Skeletal muscle satellite cell (primary cell): ENCODE results near the gene SMAD3.
A peak's percentile ranks its signal among the peaks of the same experiment; 100 is the strongest.
"Not testable (repeated sequence)": the region's sequence is repeated elsewhere in the genome, so short reads cannot be mapped to it uniquely, and the experiment has no call there.

Experiments used
- H3K27me3 ChIP-seq: 2 replicates; pipeline ENCODE4 v1.7.0; 2013; ENCODE audit warnings: low read length; ENCODE audit not compliant: control insufficient read depth, insufficient read depth
- H3K36me3 ChIP-seq: 2 replicates; pipeline ENCODE4 v1.7.0; 2013; ENCODE audit warnings: mild to moderate bottlenecking, control low read depth, low read length; ENCODE audit not compliant: insufficient read depth
- H3K4me1 ChIP-seq: 2 replicates; pipeline ENCODE4 v1.7.0; 2013; ENCODE audit warnings: low read length; ENCODE audit not compliant: control insufficient read depth, insufficient read depth
- H3K4me2 ChIP-seq: 2 replicates; pipeline ENCODE4 v1.7.0; 2013; ENCODE audit warnings: mild to moderate bottlenecking, low read length
- H3K4me3 ChIP-seq: 2 replicates; pipeline ENCODE4 v1.7.0; 2013; ENCODE audit warnings: low read length
- H3K9ac ChIP-seq: 2 replicates; pipeline ENCODE4 v1.7.0; 2013; ENCODE audit warnings: mild to moderate bottlenecking, low read depth, low read length, moderate library complexity
- H3K9me3 ChIP-seq: replicated peaks from 2 replicates; pipeline ENCODE4 v1.7.0; 2013; ENCODE audit warnings: mild to moderate bottlenecking, control low read depth, low read length

The SMAD3 gene

DNA sequence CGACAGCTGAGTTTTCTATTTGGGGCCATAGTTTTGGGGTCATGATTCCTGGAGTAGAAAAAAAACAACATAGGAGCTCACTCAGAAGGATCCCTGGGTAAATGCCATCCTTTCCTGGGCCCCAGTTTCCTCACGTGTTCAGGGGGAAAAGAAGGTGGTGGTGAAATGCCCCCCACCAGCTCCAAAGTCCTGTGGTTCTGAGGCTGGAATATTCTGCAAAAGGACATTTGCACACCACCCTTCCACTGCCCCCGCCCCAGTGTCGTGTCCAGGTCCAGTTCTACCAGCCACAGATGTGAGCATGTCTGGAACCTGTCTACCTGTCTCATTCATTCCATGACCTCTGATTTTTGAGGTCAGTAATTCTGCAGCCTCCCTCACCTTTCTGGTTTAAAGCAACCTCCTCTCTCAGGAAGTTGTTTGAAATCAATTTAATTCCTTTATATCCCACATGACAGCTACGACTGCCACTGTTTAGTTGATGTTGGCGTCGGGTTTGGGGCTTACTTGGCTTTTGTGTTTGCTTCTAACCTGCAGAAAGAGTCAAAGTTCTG lies 82.1 kb downstream of the SMAD3 start:
- peaks cover 88% of the 10 kb centered on the region for H3K4me1 ChIP-seq
- peak overlapping the region; percentile 58 for H3K4me2 ChIP-seq
- H3K9me3 ChIP-seq: no peaks in the 10 kb centered on the region
- peak overlapping the region; percentile 32 for H3K4me3 ChIP-seq
- H3K9ac ChIP-seq: peak overlapping the region; percentile 90
- H3K36me3 ChIP-seq: no peaks in the 10 kb centered on the region
- H3K27me3 ChIP-seq: no peaks in the 10 kb centered on the region

- peak overlapping the region; percentile 90 for H3K9ac ChIP-seq
- peaks cover 85% of the 10 kb centered on the region for H3K4me1 ChIP-seq
- H3K4me3 ChIP-seq: peak overlapping the region; percentile 32
- no peaks in the 10 kb centered on the region for H3K9me3 ChIP-seq
- H3K36me3 ChIP-seq: no peaks in the 10 kb centered on the region
- no peaks in the 10 kb centered on the region for H3K27me3 ChIP-seq
- H3K4me2 ChIP-seq: peak overlapping the region; percentile 58
These were observed 82.8 kb downstream of the SMAD3 start for GRCh38 chr15:67148196-67148701.

DNA sequence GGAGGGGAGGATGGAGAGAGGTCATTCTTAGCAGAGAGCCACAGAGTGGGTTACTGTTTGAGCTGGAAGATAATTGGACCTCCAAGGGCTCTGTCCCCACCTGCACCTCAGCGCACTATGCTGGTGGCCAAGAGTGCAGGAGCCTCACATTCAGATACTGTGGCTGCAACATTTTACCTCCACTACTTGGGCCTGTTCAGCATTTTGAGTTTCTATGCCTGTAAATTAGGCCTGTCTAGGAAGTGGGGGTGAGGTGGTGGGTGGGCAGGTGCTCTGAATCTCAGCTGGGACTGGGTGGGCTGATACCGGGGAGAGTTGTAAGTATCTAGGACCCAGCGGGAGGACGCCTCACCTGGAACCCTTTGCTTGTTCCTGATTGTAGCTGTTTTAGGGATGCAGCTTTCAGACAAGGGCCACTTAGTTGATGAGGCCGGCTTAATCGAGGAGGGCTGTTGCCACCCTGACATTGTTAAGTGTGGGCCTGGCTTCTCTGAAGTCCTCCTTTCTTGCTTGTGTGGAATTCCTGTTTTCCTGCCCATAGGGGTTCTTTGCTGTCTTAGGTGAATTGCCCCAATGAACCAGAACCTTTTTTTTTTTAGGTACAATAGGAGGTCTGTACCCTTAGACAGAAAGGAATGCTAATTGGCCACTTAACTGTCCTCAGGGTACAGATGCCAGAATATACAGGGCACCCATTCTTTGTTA lies 83.8 kb downstream of the SMAD3 start:
- Histone ChIP-seq H3K4me2 (peak overlapping the region; percentile 55), H3K9ac (peak overlapping the region; percentile 78), H3K36me3 (peaks cover 7% of the 10 kb centered on the region), H3K27me3 (no peaks in the 10 kb centered on the region), H3K9me3 (no peaks in the 10 kb centered on the region), H3K4me3 (peak overlapping the region; percentile 9), H3K4me1 (peaks cover 76% of the 10 kb centered on the region)

GRCh38 chr15:67149773-67150022 lies 84.3 kb downstream of the SMAD3 start:
- Histone ChIP-seq H3K9me3 (no peaks in the 10 kb centered on the region), H3K9ac (peak overlapping the region; percentile 78), H3K4me3 (peak overlapping the region; percentile 6)

DNA sequence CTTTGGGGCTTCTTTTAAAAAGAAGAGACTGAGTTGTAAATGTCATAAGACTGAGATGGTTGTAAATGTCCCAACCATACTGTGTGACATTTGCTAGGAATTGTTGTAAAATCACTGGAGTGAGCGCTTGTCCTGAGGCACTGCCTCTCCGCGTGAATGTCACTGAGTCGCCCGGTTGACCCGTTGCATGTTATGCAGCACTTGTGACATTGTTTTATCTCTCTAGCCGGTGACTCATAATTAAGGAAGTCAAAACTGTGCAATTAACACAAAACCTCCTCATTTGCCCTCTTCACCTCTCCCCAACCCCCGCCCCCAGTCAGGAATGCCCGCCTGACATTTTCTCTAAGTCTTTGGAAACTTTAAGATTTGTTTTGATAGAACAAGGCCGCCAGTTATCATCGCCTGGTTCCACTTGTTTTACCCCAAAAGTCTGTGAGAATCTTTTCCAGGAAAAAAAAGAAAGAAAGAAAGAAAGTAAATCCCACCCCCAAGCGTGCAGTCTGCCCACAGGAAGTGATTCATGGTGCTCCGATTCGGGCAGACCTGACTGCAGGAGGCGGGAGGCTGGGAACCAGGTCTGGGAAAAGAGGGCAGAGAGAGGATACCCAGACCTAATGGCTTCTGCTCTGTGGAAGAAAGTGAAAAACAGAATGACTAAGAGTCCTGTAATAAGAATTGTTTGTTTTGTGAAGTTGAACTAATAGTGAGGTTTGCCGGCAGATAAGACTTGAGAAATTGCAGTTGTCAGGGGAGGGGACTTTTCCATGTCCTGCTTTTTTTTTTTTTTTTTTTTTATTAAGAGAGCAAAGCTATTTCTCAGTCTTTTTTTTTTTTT lies 84.8 kb downstream of the SMAD3 start:
- Histone ChIP-seq H3K27me3 (no peaks in the 10 kb centered on the region), H3K9me3 (no peaks in the 10 kb centered on the region), H3K4me3 (peak overlapping the region; percentile 6), H3K4me2 (peak overlapping the region; percentile 52), H3K9ac (peak overlapping the region; percentile 78), H3K36me3 (peaks cover 15% of the 10 kb centered on the region), H3K4me1 (peaks cover 65% of the 10 kb centered on the region)

More at GRCh38 chr15:67149773-67150022, 84.3 kb downstream of the SMAD3 start:
- Histone ChIP-seq H3K4me2 (peak overlapping the region; percentile 52), H3K36me3 (peaks cover 10% of the 10 kb centered on the region), H3K27me3 (no peaks in the 10 kb centered on the region), H3K4me1 (peaks cover 71% of the 10 kb centered on the region)

DNA sequence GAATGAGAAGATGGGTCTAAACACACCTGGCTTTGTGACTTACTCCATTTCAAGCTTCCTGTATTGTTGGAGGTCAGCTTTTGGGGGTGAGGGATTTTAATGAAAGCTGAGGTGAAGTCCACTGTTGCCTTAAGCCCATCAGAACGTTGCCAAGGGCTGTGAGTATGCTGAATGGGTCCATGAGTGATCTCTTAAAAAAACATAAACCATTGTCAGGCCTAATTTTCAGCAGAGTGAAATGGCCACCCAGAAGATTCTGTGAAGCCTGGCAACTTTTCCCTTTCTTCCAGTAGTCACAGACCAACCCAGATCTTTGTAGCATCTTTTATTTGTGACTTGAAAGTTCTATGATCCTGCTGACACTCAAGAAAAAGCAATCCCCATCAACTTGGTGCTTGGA lies 87.0 kb downstream of the SMAD3 start:
- Histone ChIP-seq H3K27me3 (no peaks in the 10 kb centered on the region), H3K4me3 (no peak overlapping the region), H3K9ac (no peak overlapping the region), H3K36me3 (peaks cover 29% of the 10 kb centered on the region), H3K4me2 (no peak overlapping the region), H3K9me3 (no peaks in the 10 kb centered on the region), H3K4me1 (peaks cover 43% of the 10 kb centered on the region)

GRCh38 chr15:67153044-67153443 lies 87.6 kb downstream of the SMAD3 start:
- not testable (repeated sequence) for H3K9me3 ChIP-seq, H3K4me3 ChIP-seq, H3K9ac ChIP-seq, H3K4me2 ChIP-seq, H3K27me3 ChIP-seq
- H3K36me3 ChIP-seq: peaks cover 31% of the 10 kb centered on the region
- H3K4me1 ChIP-seq: peaks cover 37% of the 10 kb centered on the region

DNA sequence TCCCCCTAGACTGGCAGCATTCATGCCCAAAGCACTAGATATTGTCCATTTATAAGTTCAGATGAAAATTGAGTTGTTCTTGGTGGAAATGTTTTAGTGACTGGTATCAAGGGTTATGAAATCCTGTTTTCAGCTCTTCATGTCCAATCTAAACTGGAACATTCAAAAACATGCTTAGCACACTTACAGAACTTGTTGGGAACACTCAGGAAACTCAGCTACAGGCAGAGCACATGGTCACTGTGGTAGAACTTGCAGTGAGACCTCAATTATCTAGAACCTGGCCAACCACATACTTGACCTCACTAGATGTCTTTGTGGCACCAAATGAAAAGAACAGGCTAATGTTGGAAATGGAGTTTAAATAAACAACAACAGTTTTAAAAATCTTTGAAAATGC lies 88.8 kb downstream of the SMAD3 start:
- Histone ChIP-seq H3K4me2 (no peak overlapping the region), H3K9ac (no peak overlapping the region), H3K27me3 (no peaks in the 10 kb centered on the region), H3K9me3 (no peaks in the 10 kb centered on the region), H3K4me1 (peaks cover 26% of the 10 kb centered on the region), H3K36me3 (peaks cover 31% of the 10 kb centered on the region), H3K4me3 (no peak overlapping the region)

- H3K9me3 ChIP-seq: no peaks in the 10 kb centered on the region
- peaks cover 11% of the 10 kb centered on the region for H3K4me1 ChIP-seq
- no peak overlapping the region for H3K9ac ChIP-seq
- H3K4me3 ChIP-seq: no peak overlapping the region
- no peaks in the 10 kb centered on the region for H3K27me3 ChIP-seq
- H3K36me3 ChIP-seq: peaks cover 31% of the 10 kb centered on the region
- H3K4me2 ChIP-seq: no peak overlapping the region
These were observed 91.0 kb downstream of the SMAD3 start for GRCh38 chr15:67156426-67156825.

DNA sequence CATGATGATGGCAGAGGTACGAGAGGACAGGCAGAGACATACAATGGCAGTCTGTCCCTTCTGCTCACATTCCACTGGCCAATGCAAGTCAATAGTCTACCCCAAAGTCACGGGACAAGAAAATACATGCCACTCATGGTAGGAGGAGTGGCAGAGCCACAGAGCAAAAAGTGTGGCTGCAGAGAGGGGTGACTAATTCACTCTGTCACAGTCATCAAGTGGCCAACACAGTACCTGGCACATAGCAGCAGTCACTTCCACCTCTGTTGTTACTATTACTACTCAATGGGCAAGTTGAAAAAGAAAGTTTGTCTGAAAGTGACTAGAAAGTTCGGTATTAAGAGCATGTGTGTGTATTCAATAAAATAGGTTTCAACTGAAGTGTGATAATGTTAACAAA lies 91.4 kb downstream of the SMAD3 start:
- Histone ChIP-seq H3K4me2 (no peak overlapping the region), H3K9me3 (no peaks in the 10 kb centered on the region), H3K36me3 (peaks cover 31% of the 10 kb centered on the region)

GRCh38 chr15:67157521-67158252 lies 92.3 kb downstream of the SMAD3 start:
- H3K4me3 ChIP-seq: no peak overlapping the region
- no peak overlapping the region for H3K9ac ChIP-seq
- H3K27me3 ChIP-seq: no peaks in the 10 kb centered on the region
- H3K9me3 ChIP-seq: no peaks in the 10 kb centered on the region
- peaks cover 9% of the 10 kb centered on the region for H3K4me1 ChIP-seq
- no peak overlapping the region for H3K4me2 ChIP-seq
- peaks cover 31% of the 10 kb centered on the region for H3K36me3 ChIP-seq

More for the DNA sequence above, 91.4 kb downstream of the SMAD3 start:
- H3K9ac ChIP-seq: no peak overlapping the region
- H3K4me1 ChIP-seq: peaks cover 13% of the 10 kb centered on the region
- H3K27me3 ChIP-seq: no peaks in the 10 kb centered on the region
- no peak overlapping the region for H3K4me3 ChIP-seq
